Measurements from ENCODE around the gene GRIN2A. TPM values are rescaled to one million over a fixed set of nuclear protein-coding genes. Genes with fewer than 3 reads are reported as not detected.

GRIN2A gene
- polyA plus RNA-seq, 1 donor from 2014 or later, result 0.11 TPM

GRCh38 chr16:9843424-9844018 lies 338.7 kb downstream of the GRIN2A start:
- no peaks in the 10 kb centered on the region for H3K9me2 ChIP-seq (ENCODE audit: insufficient read depth, low read length)
- H3F3A ChIP-seq (ENCODE audit: insufficient read depth, low read length, poor library complexity, severe bottlenecking), result no peaks in the 10 kb centered on the region
- H3K27me3 ChIP-seq (ENCODE audit: insufficient read depth, low read depth, low read length), result no peaks in the 10 kb centered on the region
- H3K36me3 ChIP-seq (ENCODE audit: insufficient read depth, low read length), result no peaks in the 10 kb centered on the region
- no peak overlapping the region for H3K4me2 ChIP-seq (ENCODE audit: low read length)
- no peak overlapping the region for H2AFZ ChIP-seq (ENCODE audit: low read depth, low read length)
- H3K27ac ChIP-seq (ENCODE audit: low read length), result no peak overlapping the region
- no peaks in the 10 kb centered on the region for H3K9me3 ChIP-seq (ENCODE audit: low read length)
- H3K4me3 ChIP-seq (ENCODE audit: low read length), result no peak overlapping the region
- no peaks in the 10 kb centered on the region for H4K20me1 ChIP-seq (ENCODE audit: insufficient read depth)
- no peak overlapping the region for H3K9ac ChIP-seq (ENCODE audit: low read length)
- no peak for TF ChIP-seq SMC3 (conservative IDR thresholded peaks at IDR 0.05; ENCODE audit: poor library complexity)
- no peak for TF ChIP-seq POLR2AphosphoS5 (IDR thresholded peaks at IDR 0.05)
- no peak for TF ChIP-seq MXI1 (conservative IDR thresholded peaks at IDR 0.05; ENCODE audit: poor library complexity, severe bottlenecking)
- no peak for TF ChIP-seq CTCF (IDR thresholded peaks at IDR 0.05; ENCODE audit: poor library complexity, severe bottlenecking)
- no peak for TF ChIP-seq TAF1 (IDR thresholded peaks at IDR 0.05; ENCODE audit: low read depth)
- no peak for TF ChIP-seq REST (IDR thresholded peaks at IDR 0.05; ENCODE audit: borderline replicate concordance)
- no peak for TF ChIP-seq EP300 (conservative IDR thresholded peaks at IDR 0.05; ENCODE audit: poor library complexity, severe bottlenecking)
- TF ChIP-seq EZH2 (IDR thresholded peaks at IDR 0.05; ENCODE audit: borderline replicate concordance, insufficient read depth, low read length, poor library complexity, severe bottlenecking), result no peak
- TF ChIP-seq RAD21 (conservative IDR thresholded peaks at IDR 0.05), result no peak
- H3K79me2 ChIP-seq (replicated peaks; ENCODE audit: insufficient read depth, low read length), result no peaks in the 10 kb centered on the region

GRCh38 chr16:9840761-9841665 lies 341.2 kb downstream of the GRIN2A start:
- Histone ChIP-seq H3K9ac (ENCODE audit: low read length) (no peak overlapping the region), H2AFZ (ENCODE audit: low read depth, low read length) (no peak overlapping the region), H3K36me3 (ENCODE audit: insufficient read depth, low read length) (no peaks in the 10 kb centered on the region), H3K4me2 (ENCODE audit: low read length) (no peak overlapping the region), H4K20me1 (ENCODE audit: insufficient read depth) (no peaks in the 10 kb centered on the region), H3K4me3 (ENCODE audit: low read length) (no peak overlapping the region), H3K79me2 (replicated peaks; ENCODE audit: insufficient read depth, low read length) (no peaks in the 10 kb centered on the region), H3K27me3 (ENCODE audit: insufficient read depth, low read depth, low read length) (no peaks in the 10 kb centered on the region), H3K27ac (ENCODE audit: low read length) (no peak overlapping the region), H3K9me2 (ENCODE audit: insufficient read depth, low read length) (no peaks in the 10 kb centered on the region), H3K9me3 (ENCODE audit: low read length) (no peaks in the 10 kb centered on the region), H3F3A (ENCODE audit: insufficient read depth, low read length, poor library complexity, severe bottlenecking) (no peaks in the 10 kb centered on the region)
- TF ChIP-seq EZH2 (IDR thresholded peaks at IDR 0.05; ENCODE audit: borderline replicate concordance, insufficient read depth, low read length, poor library complexity, severe bottlenecking), result no peak
- no peak for TF ChIP-seq REST (IDR thresholded peaks at IDR 0.05; ENCODE audit: borderline replicate concordance)
- TF ChIP-seq POLR2AphosphoS5 (IDR thresholded peaks at IDR 0.05), result no peak
- no peak for TF ChIP-seq SMC3 (conservative IDR thresholded peaks at IDR 0.05; ENCODE audit: poor library complexity)
- TF ChIP-seq EP300 (conservative IDR thresholded peaks at IDR 0.05; ENCODE audit: poor library complexity, severe bottlenecking), result no peak
